ENCODE data around the gene NTN3.
A peak's percentile ranks its signal among the peaks of the same experiment; 100 is the strongest.

Gene NTN3

GRCh38 chr16:2495041-2495440, 23.9 kb downstream of the NTN3 start:
- no peaks in the 10 kb centered on the region for H3K9me3 ChIP-seq
- no peak for DNase-seq (ENCODE audit: low spot score in 2 of 2)
- peaks cover 13% of the 10 kb centered on the region for H3K36me3 ChIP-seq (replicated peaks)
- no peaks in the 10 kb centered on the region for H3K4me1 ChIP-seq
- no peak overlapping the region for H3K4me3 ChIP-seq
- H3K27me3 ChIP-seq (ENCODE audit: low read depth), result no peaks in the 10 kb centered on the region
- in situ Hi-C loops (cut with MboI; ENCODE audit: low sequenced_read_pairs), result no loop called here

GRCh38 chr16:2496223-2497115, 25.4 kb downstream of the NTN3 start:
- no peaks in the 10 kb centered on the region for H3K27me3 ChIP-seq (ENCODE audit: low read depth)
- peaks cover 2% of the 10 kb centered on the region; the same call in 1 of the 2 replicates for H3K4me1 ChIP-seq
- peaks cover 13% of the 10 kb centered on the region for H3K36me3 ChIP-seq (replicated peaks)
- no peak overlapping the region for H3K4me3 ChIP-seq
- DNase-seq (ENCODE audit: low spot score in 2 of 2), result no peak
- in situ Hi-C loops (cut with MboI; ENCODE audit: low sequenced_read_pairs), result no loop called here
- no peaks in the 10 kb centered on the region for H3K9me3 ChIP-seq

GRCh38 chr16:2497116-2497630, 26.1 kb downstream of the NTN3 start:
- in situ Hi-C loops (cut with MboI; ENCODE audit: low sequenced_read_pairs), result no loop called here
- Histone ChIP-seq H3K4me3 (no peak overlapping the region), H3K36me3 (replicated peaks) (peaks cover 13% of the 10 kb centered on the region), H3K9me3 (no peaks in the 10 kb centered on the region), H3K4me1 (peaks cover 5% of the 10 kb centered on the region; the same call in 1 of the 2 replicates), H3K27me3 (ENCODE audit: low read depth) (no peaks in the 10 kb centered on the region)
- DNase-seq (ENCODE audit: low spot score in 2 of 2), result no peak

- DNase-seq (ENCODE audit: low spot score in 2 of 2), result no peak
- Histone ChIP-seq H3K4me1 (peaks cover 5% of the 10 kb centered on the region; the same call in 1 of the 2 replicates), H3K9me3 (no peaks in the 10 kb centered on the region), H3K4me3 (no peak overlapping the region), H3K27me3 (ENCODE audit: low read depth) (no peaks in the 10 kb centered on the region), H3K36me3 (replicated peaks) (peaks cover 13% of the 10 kb centered on the region)
- in situ Hi-C loops (cut with MboI; ENCODE audit: low sequenced_read_pairs), result no loop called here
Observed at GRCh38 chr16:2497695-2498484, 26.8 kb downstream of the NTN3 start.

GRCh38 chr16:2498531-2499253, 27.6 kb downstream of the NTN3 start:
- Histone ChIP-seq H3K4me1 (peaks cover 5% of the 10 kb centered on the region; the same call in 1 of the 2 replicates), H3K4me3 (no peak overlapping the region), H3K9me3 (no peaks in the 10 kb centered on the region), H3K27me3 (ENCODE audit: low read depth) (no peaks in the 10 kb centered on the region), H3K36me3 (replicated peaks) (peaks cover 13% of the 10 kb centered on the region)
- in situ Hi-C loops (cut with MboI; ENCODE audit: low sequenced_read_pairs), result no loop called here
- DNase-seq (ENCODE audit: low spot score in 2 of 2), result no peak

GRCh38 chr16:2499454-2499853, 28.4 kb downstream of the NTN3 start:
- H3K36me3 ChIP-seq (replicated peaks), result peaks cover 13% of the 10 kb centered on the region
- H3K4me3 ChIP-seq, result no peak overlapping the region
- no peak for DNase-seq (ENCODE audit: low spot score in 2 of 2)
- H3K9me3 ChIP-seq, result no peaks in the 10 kb centered on the region
- H3K4me1 ChIP-seq, result peaks cover 5% of the 10 kb centered on the region; the same call in 1 of the 2 replicates
- H3K27me3 ChIP-seq (ENCODE audit: low read depth), result no peaks in the 10 kb centered on the region
- in situ Hi-C loops (cut with MboI; ENCODE audit: low sequenced_read_pairs), result no loop called here

GRCh38 chr16:2499890-2500429, 28.9 kb downstream of the NTN3 start:
- H3K4me3 ChIP-seq, result no peak overlapping the region
- no peak for DNase-seq (ENCODE audit: low spot score in 2 of 2)
- H3K4me1 ChIP-seq, result peaks cover 5% of the 10 kb centered on the region; the same call in 1 of the 2 replicates
- peaks cover 13% of the 10 kb centered on the region for H3K36me3 ChIP-seq (replicated peaks)
- no peaks in the 10 kb centered on the region for H3K27me3 ChIP-seq (ENCODE audit: low read depth)
- in situ Hi-C loops (cut with MboI; ENCODE audit: low sequenced_read_pairs), result loop anchor here (25.0 kb wide), 1 partner anchor 513 kb away; the partner anchor contains the start of genes GFER, NOXO1 and SYNGR3
- no peaks in the 10 kb centered on the region for H3K9me3 ChIP-seq

GRCh38 chr16:2500430-2500917, 29.4 kb downstream of the NTN3 start:
- H3K36me3 ChIP-seq (replicated peaks), result peaks cover 13% of the 10 kb centered on the region
- no peaks in the 10 kb centered on the region for H3K9me3 ChIP-seq

GRCh38 chr16:2500918-2501750, 30.0 kb downstream of the NTN3 start:
- in situ Hi-C loops (cut with MboI; ENCODE audit: low sequenced_read_pairs), result loop anchor here (25.0 kb wide), 1 partner anchor 514 kb away; the partner anchor contains the start of genes GFER, NOXO1 and SYNGR3
- H3K9me3 ChIP-seq, result no peaks in the 10 kb centered on the region
- peaks cover 5% of the 10 kb centered on the region; the same call in 1 of the 2 replicates for H3K4me1 ChIP-seq
- peak; percentile 73 to 92 for DNase-seq (ENCODE audit: low spot score in 2 of 2)
- peak overlapping the region; percentile 21 for H3K4me3 ChIP-seq
- no peaks in the 10 kb centered on the region for H3K27me3 ChIP-seq (ENCODE audit: low read depth)
- peaks cover 13% of the 10 kb centered on the region for H3K36me3 ChIP-seq (replicated peaks)

More at GRCh38 chr16:2500430-2500917, 29.4 kb downstream of the NTN3 start:
- H3K4me1 ChIP-seq, result peaks cover 5% of the 10 kb centered on the region; the same call in 1 of the 2 replicates
- in situ Hi-C loops (cut with MboI; ENCODE audit: low sequenced_read_pairs), result loop anchor here (25.0 kb wide), 1 partner anchor 513 kb away; the partner anchor contains the start of genes GFER, NOXO1 and SYNGR3
- DNase-seq (ENCODE audit: low spot score in 2 of 2), result no peak
- no peak overlapping the region for H3K4me3 ChIP-seq
- no peaks in the 10 kb centered on the region for H3K27me3 ChIP-seq (ENCODE audit: low read depth)

GRCh38 chr16:2501946-2502895, 31.1 kb downstream of the NTN3 start:
- no peaks in the 10 kb centered on the region for H3K27me3 ChIP-seq (ENCODE audit: low read depth)
- H3K4me1 ChIP-seq, result peaks cover 5% of the 10 kb centered on the region; the same call in 1 of the 2 replicates
- in situ Hi-C loops (cut with MboI; ENCODE audit: low sequenced_read_pairs), result loop anchor here (25.0 kb wide), 1 partner anchor 515 kb away; the partner anchor contains the start of genes GFER, NOXO1 and SYNGR3
- DNase-seq (ENCODE audit: low spot score in 2 of 2), result no peak
- no peaks in the 10 kb centered on the region for H3K9me3 ChIP-seq
- no peak overlapping the region for H3K4me3 ChIP-seq
- H3K36me3 ChIP-seq (replicated peaks), result peaks cover 3% of the 10 kb centered on the region

- peaks cover 5% of the 10 kb centered on the region; the same call in 1 of the 2 replicates for H3K4me1 ChIP-seq
- in situ Hi-C loops (cut with MboI; ENCODE audit: low sequenced_read_pairs), result loop anchor here (25.0 kb wide), 1 partner anchor 518 kb away; the partner anchor contains the start of genes GFER, NOXO1 and SYNGR3
Observed at GRCh38 chr16:2505695-2506094, 34.6 kb downstream of the NTN3 start.

More at GRCh38 chr16:2505695-2506094, 34.6 kb downstream of the NTN3 start:
- no peaks in the 10 kb centered on the region for H3K36me3 ChIP-seq (replicated peaks)
- no peak overlapping the region for H3K4me3 ChIP-seq
- H3K9me3 ChIP-seq, result no peaks in the 10 kb centered on the region
- no peaks in the 10 kb centered on the region for H3K27me3 ChIP-seq (ENCODE audit: low read depth)
- DNase-seq (ENCODE audit: low spot score in 2 of 2), result no peak
